Endothelial cell (in vitro differentiated cells): Measurements from ENCODE around the gene CENPC. TPM values are rescaled to one million over a fixed set of nuclear protein-coding genes. Genes with fewer than 3 reads are reported as not detected.

Source experiments
- DNase-seq: peaks from one replicate; pipeline ENCODE4 v3.0.0; 2021; ENCODE audit warnings: low spot score
- H3K27ac Mint-ChIP-seq: one replicate; pipeline ENCODE4 v1.8.0; 2021; ENCODE audit warnings: mixed read lengths, inconsistent platforms; ENCODE audit not compliant: unreplicated experiment
- H3K27me3 Mint-ChIP-seq: one replicate; pipeline ENCODE4 v1.8.0; 2021; ENCODE audit warnings: mild to moderate bottlenecking, moderate library complexity, mixed read lengths, inconsistent platforms; ENCODE audit not compliant: unreplicated experiment
- H3K36me3 Mint-ChIP-seq: one replicate; pipeline ENCODE4 v1.8.0; 2021; ENCODE audit warnings: mild to moderate bottlenecking, low read depth, mixed read lengths, inconsistent platforms; ENCODE audit not compliant: unreplicated experiment
- H3K4me1 Mint-ChIP-seq: one replicate; pipeline ENCODE4 v1.8.0; 2021; ENCODE audit warnings: mild to moderate bottlenecking, mixed read lengths, inconsistent platforms; ENCODE audit not compliant: unreplicated experiment
- H3K4me3 Mint-ChIP-seq: one replicate; pipeline ENCODE4 v1.8.0; 2021; ENCODE audit warnings: mild to moderate bottlenecking, mixed read lengths, inconsistent platforms; ENCODE audit not compliant: unreplicated experiment
- H3K9me3 Mint-ChIP-seq: one replicate; pipeline ENCODE4 v1.8.0; 2021; ENCODE audit warnings: mixed read lengths, inconsistent platforms; ENCODE audit not compliant: unreplicated experiment
- total RNA-seq: library from RNA; stranded (reverse); fragmentation: NEBNext Ultra II Directional; extraction: Animal tissue kit (Norgen Biotek cat#: 25700); gene quantifications from one replicate; pipeline ENCODE4 v1.2.1, GENCODE V29; 2021; ENCODE audit not compliant: unreplicated experiment
- TF ChIP-seq, protein P1 (sequence below): fragments of 200-600 bp; sonication (generic); IDR thresholded peaks from one replicate; pipeline ENCODE4 v1.5.0; 2021; ENCODE audit warnings: antibody characterized with exemption; ENCODE audit not compliant: unreplicated experiment

Gene CENPC
- total RNA-seq, 1 donor from 2014 or later = 25.7 TPM

DNA sequence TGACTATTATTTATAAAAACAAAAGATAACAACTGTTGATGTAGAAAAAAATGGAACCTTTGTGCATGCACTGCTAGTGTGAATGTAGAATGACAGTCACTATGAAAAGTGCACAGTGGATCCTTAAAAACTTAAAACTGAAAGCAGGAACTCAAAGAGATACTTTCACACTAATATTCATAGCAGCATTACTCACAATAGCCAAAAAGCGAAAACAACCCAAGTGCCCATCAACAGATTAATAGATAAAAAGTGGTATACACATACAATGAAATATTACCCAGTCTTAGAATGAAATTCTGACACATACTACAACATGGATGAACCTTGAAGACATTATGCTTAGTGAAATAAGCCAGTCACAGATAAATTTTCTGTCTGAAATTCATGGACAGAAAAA is 23.8 kb downstream of the CENPC start:
- Mint-ChIP-seq H3K36me3 (peaks cover 4% of the 10 kb centered on the region), H3K4me3 (no peak overlapping the region)

DNA sequence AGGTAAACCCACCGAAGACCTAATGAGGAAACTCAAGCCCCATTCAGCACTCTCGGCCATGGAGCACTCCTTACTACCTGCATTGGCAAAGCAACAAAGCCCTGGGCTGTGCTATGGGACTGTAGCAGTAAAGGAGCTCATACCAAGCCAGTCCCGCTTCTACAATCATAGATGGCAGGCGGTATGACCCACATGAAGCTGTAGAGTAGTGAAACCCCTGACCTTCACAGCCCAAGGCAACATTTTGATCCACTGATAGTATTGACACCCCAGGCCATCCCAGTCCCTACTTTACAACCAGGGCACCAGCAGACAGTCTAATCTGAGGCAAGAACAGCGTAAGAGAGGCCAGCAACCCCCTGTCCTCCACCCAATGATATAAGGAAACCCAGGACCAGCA is 25.2 kb downstream of the CENPC start:
- H3K27me3 Mint-ChIP-seq = peaks cover 1% of the 10 kb centered on the region
- H3K4me1 Mint-ChIP-seq = peaks cover 5% of the 10 kb centered on the region
- no peak overlapping the region for H3K27ac Mint-ChIP-seq
- H3K36me3 Mint-ChIP-seq = peaks cover 4% of the 10 kb centered on the region
- H3K4me3 Mint-ChIP-seq = no peak overlapping the region
- TF ChIP-seq, protein P1, sequence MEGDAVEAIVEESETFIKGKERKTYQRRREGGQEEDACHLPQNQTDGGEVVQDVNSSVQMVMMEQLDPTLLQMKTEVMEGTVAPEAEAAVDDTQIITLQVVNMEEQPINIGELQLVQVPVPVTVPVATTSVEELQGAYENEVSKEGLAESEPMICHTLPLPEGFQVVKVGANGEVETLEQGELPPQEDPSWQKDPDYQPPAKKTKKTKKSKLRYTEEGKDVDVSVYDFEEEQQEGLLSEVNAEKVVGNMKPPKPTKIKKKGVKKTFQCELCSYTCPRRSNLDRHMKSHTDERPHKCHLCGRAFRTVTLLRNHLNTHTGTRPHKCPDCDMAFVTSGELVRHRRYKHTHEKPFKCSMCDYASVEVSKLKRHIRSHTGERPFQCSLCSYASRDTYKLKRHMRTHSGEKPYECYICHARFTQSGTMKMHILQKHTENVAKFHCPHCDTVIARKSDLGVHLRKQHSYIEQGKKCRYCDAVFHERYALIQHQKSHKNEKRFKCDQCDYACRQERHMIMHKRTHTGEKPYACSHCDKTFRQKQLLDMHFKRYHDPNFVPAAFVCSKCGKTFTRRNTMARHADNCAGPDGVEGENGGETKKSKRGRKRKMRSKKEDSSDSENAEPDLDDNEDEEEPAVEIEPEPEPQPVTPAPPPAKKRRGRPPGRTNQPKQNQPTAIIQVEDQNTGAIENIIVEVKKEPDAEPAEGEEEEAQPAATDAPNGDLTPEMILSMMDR = no peak
- no peak for DNase-seq
- H3K9me3 Mint-ChIP-seq = no peaks in the 10 kb centered on the region

More for the DNA sequence above, 23.8 kb downstream of the CENPC start:
- Mint-ChIP-seq H3K4me1 (peaks cover 11% of the 10 kb centered on the region), H3K27me3 (peaks cover 5% of the 10 kb centered on the region), H3K9me3 (no peaks in the 10 kb centered on the region), H3K27ac (no peak overlapping the region)
- no peak for DNase-seq
- TF ChIP-seq, protein P1 = no peak

DNA sequence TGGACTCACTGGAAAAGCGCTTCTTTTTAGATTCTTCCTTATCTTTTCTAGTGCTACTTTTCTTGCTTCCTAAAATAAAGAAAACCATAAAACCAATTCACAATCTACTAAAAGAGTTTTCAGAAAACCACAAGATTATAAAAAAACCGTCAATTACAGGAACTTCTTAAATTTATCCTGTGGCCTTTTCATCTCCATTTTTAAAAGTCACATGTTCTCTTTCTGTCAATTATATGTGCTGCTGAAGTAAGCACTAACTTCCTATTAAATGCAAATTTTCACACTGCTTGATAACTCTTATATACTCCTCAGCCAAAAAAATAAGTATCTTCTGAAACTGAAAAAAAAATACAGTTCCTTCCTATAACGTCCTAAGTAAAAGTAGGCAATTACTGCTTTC is 32.8 kb downstream of the CENPC start:
- no peak for DNase-seq
- peaks cover 13% of the 10 kb centered on the region for H3K36me3 Mint-ChIP-seq
- TF ChIP-seq, protein P1 = no peak
- H3K27me3 Mint-ChIP-seq = no peaks in the 10 kb centered on the region
- no peaks in the 10 kb centered on the region for H3K4me1 Mint-ChIP-seq
- no peak overlapping the region for H3K4me3 Mint-ChIP-seq
- H3K9me3 Mint-ChIP-seq = no peaks in the 10 kb centered on the region
- H3K27ac Mint-ChIP-seq = no peak overlapping the region

DNA sequence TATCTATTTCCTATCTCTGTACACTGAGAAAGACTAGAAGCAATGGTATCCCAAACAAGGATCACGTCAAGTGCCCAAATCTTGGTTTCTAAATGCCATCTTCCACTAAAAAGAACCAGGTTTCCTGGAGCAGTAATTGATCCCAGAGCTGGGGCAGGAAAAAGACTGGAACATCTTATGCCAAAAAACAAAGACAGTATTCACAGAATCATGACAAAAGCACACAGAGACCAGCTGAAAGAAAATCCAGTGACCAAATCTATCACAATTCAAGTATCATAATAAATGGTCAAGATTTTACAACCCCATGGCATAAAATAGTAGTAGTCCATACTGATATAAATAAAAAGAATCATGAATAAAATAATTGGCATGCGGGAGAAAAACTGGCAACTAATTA is 44.9 kb downstream of the CENPC start:
- no peaks in the 10 kb centered on the region for H3K9me3 Mint-ChIP-seq
- H3K36me3 Mint-ChIP-seq = no peaks in the 10 kb centered on the region
- DNase-seq = no peak
- TF ChIP-seq, protein P1 = no peak
- H3K4me3 Mint-ChIP-seq = no peak overlapping the region
- H3K27ac Mint-ChIP-seq = no peak overlapping the region
- H3K27me3 Mint-ChIP-seq = peaks cover 4% of the 10 kb centered on the region
- H3K4me1 Mint-ChIP-seq = no peaks in the 10 kb centered on the region

DNA sequence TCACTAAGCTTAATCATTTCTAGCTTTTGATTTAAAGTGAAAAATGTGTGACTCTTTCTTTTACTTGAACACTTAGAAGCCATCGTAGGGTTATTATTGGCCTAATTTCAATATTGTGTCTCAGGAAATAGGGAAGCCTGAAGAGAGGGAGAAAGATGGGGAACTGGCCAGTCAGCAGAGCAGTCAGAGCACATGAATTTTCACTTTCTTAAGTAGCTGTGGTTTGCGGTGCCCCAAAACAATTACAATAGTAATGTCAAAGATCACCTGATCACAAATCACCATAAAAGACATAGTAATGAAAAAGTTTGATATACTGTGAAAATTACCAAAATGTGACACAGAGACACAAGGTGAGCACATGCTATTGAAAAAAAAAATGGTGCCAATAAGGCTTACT is 45.5 kb downstream of the CENPC start:
- H3K4me1 Mint-ChIP-seq = no peaks in the 10 kb centered on the region
- no peak for DNase-seq
- H3K4me3 Mint-ChIP-seq = no peak overlapping the region
- no peaks in the 10 kb centered on the region for H3K9me3 Mint-ChIP-seq
- TF ChIP-seq, protein P1 = no peak
- peaks cover 4% of the 10 kb centered on the region for H3K27me3 Mint-ChIP-seq
- no peak overlapping the region for H3K27ac Mint-ChIP-seq
- no peaks in the 10 kb centered on the region for H3K36me3 Mint-ChIP-seq
